Heart right ventricle (tissue), 16 donors: ENCODE results near the gene RBM15. TPM values are rescaled to one million over a fixed set of nuclear protein-coding genes. Genes with fewer than 3 reads are reported as not detected.

ENCODE experiments used
- ATAC-seq, 8 donors: fragments of 200-7000 bp; cut with Tn5 transposase; one replicate each; pipeline ENCODE4 v1.9.1; 2020; ENCODE audit warnings: mild to moderate bottlenecking in 8 of 8, moderate library complexity in 8 of 8, moderate number of reproducible peaks in 1 of 8
- DNase-seq, 2 donors: peaks; one replicate each; pipeline ENCODE4 v3.0.0-alpha.2; 2020
- H3K27ac ChIP-seq, 10 donors: fragments of 200-600 bp; sonication (generic) in 2 of 10; one replicate each; pipeline versions ENCODE4 v1.5.0 to v1.8.0; 2020 to 2022; ENCODE audit warnings: mild to moderate bottlenecking in 3 of 10
- H3K27me3 ChIP-seq, 7 donors: fragments of 200-600 bp; one replicate each; pipeline ENCODE4 v1.8.0; 2021 to 2022; ENCODE audit warnings: mild to moderate bottlenecking in 2 of 7
- H3K36me3 ChIP-seq, 9 donors: fragments of 200-600 bp; sonication (generic) in 1 of 9; one replicate each; pipeline versions ENCODE4 v1.5.0 to v1.8.0; 2020 to 2022; ENCODE audit warnings: mild to moderate bottlenecking in 2 of 9
- H3K4me1 ChIP-seq, 9 donors: fragments of 200-600 bp; sonication (generic) in 1 of 9; one replicate each; pipeline versions ENCODE4 v1.5.0 to v1.8.0; 2020 to 2022; ENCODE audit warnings: mild to moderate bottlenecking in 4 of 9
- H3K4me3 ChIP-seq, 10 donors: fragments of 200-600 bp; sonication (generic) in 2 of 10; one replicate each; pipeline versions ENCODE4 v1.5.0 to v1.8.0; 2020 to 2022; ENCODE audit warnings: mild to moderate bottlenecking in 7 of 10, moderate library complexity in 2 of 10
- H3K9me3 ChIP-seq, 11 donors: fragments of 200-600 bp in 10 of 11; sonication (generic) in 2 of 11; one replicate each; pipeline versions ENCODE4 v1.5.0 to v1.8.0; 2013 to 2022; ENCODE audit warnings: mild to moderate bottlenecking in 2 of 11, control low read depth in 1 of 11, moderate library complexity in 1 of 11
- CTCF ChIP-seq, 9 donors: fragments of 200-600 bp; sonication (generic) in 2 of 9; IDR thresholded peaks; one replicate each; pipeline versions ENCODE4 v1.5.0 to v1.8.0; 2021 to 2022; ENCODE audit warnings: antibody characterized with exemption in 9 of 9, mild to moderate bottlenecking in 5 of 9, moderate library complexity in 1 of 9
- WGBS, 2 donors: extraction: QIAGEN DNeasy Blood & Tissue Kit; methylation state at CpG; one replicate each; pipeline ENCODE4 v1.1.7; 2013; ENCODE audit warnings: inconsistent platforms in 1 of 2; 5-methylcytosine and 5-hydroxymethylcytosine counted together
- intact Hi-C, 10 donors: fragments of 100-400 bp; cut with DNase I; formaldehyde crosslinking; loops; one replicate each; pipeline versions ENCODE4 v1.11.1 to v1.14.2; 2022
- polyA plus RNA-seq, 2 donors: library from polyadenylated mRNA; stranded (reverse); fragments of 200-250 nt; gene quantifications; one replicate each; pipeline ENCODE4 v1.2.3, GENCODE V29; 2013
- total RNA-seq, 10 donors: library from RNA; stranded (reverse); fragmentation: NEBNext Ultra II Directional in 3 of 10; extraction: Animal tissue kit (Norgen Biotek cat#: 25700) in 3 of 10; gene quantifications; one replicate each; pipeline versions ENCODE4 v1.2.1 to v1.2.4, GENCODE V29; 2021 to 2023
- donor health status: Arrhythmogenic right ventricular cardiomyopathy.
- donor health status: ischemic (EF 13 %, LVEDD 7.1; RV severe dilation, severe dysfunction).
- donor health status: healthy with polysubstance abuse.
- donor health status: DM: no; HTN: yes; CAD: no.
- donor health status: DM: no; HTN: no; CAD: no.
- donor health status: ischemic (EF 25% LVEDD 6.9; RV normal size, moderate dysfunction).
- donor health status: ischemic (EF 25% LVEDD 5.7; RV mildly dilated, moderate dysfunction).
- donor health status: healthy.
- donor health status: DM: yes; HTN: yes; CAD: no.
- donor health status: Ischemic cardiomyopathy.
- donor health status: ischemic (EF 35%, LVEDD 5.7; RV mildly dilated, moderate dysfunction).
- donor health status: nonischemic (EF 11% LVEDD 7.7; RV severe dilation, severe dysfunction).
- donor health status: DM: yes; HTN: yes; CAD: no.
- donor health status: PGD.
- donor health status: ischemic (EF 29% LVEDD 5.4; RV normal size, mild dysfunction).
- donor health status: nonischemic (EF 23%, LVEDD 6.1; RV moderate dilation, normal function).

The RBM15 gene
- total and polyA plus RNA-seq, 12 donors: 1.4 to 22.3 (median 18.8) TPM

GRCh38 chr1:110338309-110338885 lies 780 bp upstream of the RBM15 start:
- H3K9me3 ChIP-seq: no peaks in the 10 kb centered on the region
- peak; percentile 87 to 93 (median 90) for ATAC-seq
- peaks cover 16 to 56% (median 43%) of the 10 kb centered on the region in 9 donors for H3K4me1 ChIP-seq
- intact Hi-C loops: loop anchor here in 6 of 10 donors (2.0 to 10.0 kb wide), 3 partner anchors 66 to 69 kb away; partner anchors contain the start of gene LAMTOR5 (in 6 of the 6)
- H3K4me3 ChIP-seq: peak overlapping the region; percentile 47 to 98 (median 80)
- H3K27me3 ChIP-seq: no peaks in the 10 kb centered on the region
- peak overlapping the region; percentile 95 to 100 (median 98) for H3K27ac ChIP-seq
- 0 to 1% methylated on average over 48 to 57 of the region's 57 CpGs for WGBS, 2 donors
- H3K36me3 ChIP-seq: peaks cover 0 to 30% (median 5%) of the 10 kb centered on the region in 9 donors
- peak; percentile 18 to 80 (median 60) for TF ChIP-seq CTCF (IDR thresholded peaks at IDR 0.05)
- peak; percentile 88 to 91 for DNase-seq

- H3K36me3 ChIP-seq: peaks cover 0 to 42% (median 5%) of the 10 kb centered on the region in 9 donors
- peaks cover 16 to 68% (median 55%) of the 10 kb centered on the region in 9 donors for H3K4me1 ChIP-seq
- ATAC-seq (peak in 5 of 8 donors; percentile 0 to 15 (median 5)), DNase-seq (peak; percentile 52 to 53)
- H3K9me3 ChIP-seq: no peaks in the 10 kb centered on the region
- intact Hi-C loops: loop anchor here in 9 of 10 donors (1.0 to 10.0 kb wide), 6 partner anchors 48 to 68 kb away; partner anchors contain the start of genes LAMTOR5 (in 8 of the 9) and SLC16A4 (in 1 of the 9)
- WGBS, 2 donors: 0% methylated on average over 77 of the region's 77 CpGs
- TF ChIP-seq CTCF (IDR thresholded peaks at IDR 0.05): peak in 6 of 9 donors; percentile 6 to 51 (median 40)
- H3K27ac ChIP-seq: peak overlapping the region; percentile 39 to 99 (median 92)
- no peaks in the 10 kb centered on the region for H3K27me3 ChIP-seq
- H3K4me3 ChIP-seq: peak overlapping the region; percentile 54 to 98 (median 82)
Observed at GRCh38 chr1:110339407-110340206, 430 bp downstream of the RBM15 start.

- H3K9me3 ChIP-seq: no peaks in the 10 kb centered on the region
- peaks cover 16 to 74% (median 61%) of the 10 kb centered on the region in 9 donors for H3K4me1 ChIP-seq
- intact Hi-C loops: loop anchor here in 3 of 10 donors (5.0 to 10.0 kb wide), 3 partner anchors 47 to 67 kb away; partner anchors contain the start of genes LAMTOR5 (in 1 of the 3) and SLC16A4 (in 1 of the 3)
- peak overlapping the region in 9 of 10 donors; percentile 59 to 99 (median 95) for H3K27ac ChIP-seq
- no peak for TF ChIP-seq CTCF (IDR thresholded peaks at IDR 0.05)
- peaks cover 0 to 47% (median 5%) of the 10 kb centered on the region in 9 donors for H3K36me3 ChIP-seq
- ATAC-seq (no peak), DNase-seq (no peak)
- no peaks in the 10 kb centered on the region for H3K27me3 ChIP-seq
- 8 to 10% methylated on average over 9 of the region's 9 CpGs for WGBS, 2 donors
- H3K4me3 ChIP-seq: peak overlapping the region; percentile 54 to 98 (median 82)
Observed at GRCh38 chr1:110340207-110340468, 961 bp downstream of the RBM15 start.
